ENCODE results near the gene MED27. TPM values are rescaled to one million over a fixed set of nuclear protein-coding genes. Genes with fewer than 3 reads are reported as not detected.

Gene MED27
- total and polyA plus RNA-seq, 2 of the 8 experiments (the other 6 are each of a cell fraction or from before 2014, with no cell fraction given), result 29.9 to 56.5 TPM

DNA sequence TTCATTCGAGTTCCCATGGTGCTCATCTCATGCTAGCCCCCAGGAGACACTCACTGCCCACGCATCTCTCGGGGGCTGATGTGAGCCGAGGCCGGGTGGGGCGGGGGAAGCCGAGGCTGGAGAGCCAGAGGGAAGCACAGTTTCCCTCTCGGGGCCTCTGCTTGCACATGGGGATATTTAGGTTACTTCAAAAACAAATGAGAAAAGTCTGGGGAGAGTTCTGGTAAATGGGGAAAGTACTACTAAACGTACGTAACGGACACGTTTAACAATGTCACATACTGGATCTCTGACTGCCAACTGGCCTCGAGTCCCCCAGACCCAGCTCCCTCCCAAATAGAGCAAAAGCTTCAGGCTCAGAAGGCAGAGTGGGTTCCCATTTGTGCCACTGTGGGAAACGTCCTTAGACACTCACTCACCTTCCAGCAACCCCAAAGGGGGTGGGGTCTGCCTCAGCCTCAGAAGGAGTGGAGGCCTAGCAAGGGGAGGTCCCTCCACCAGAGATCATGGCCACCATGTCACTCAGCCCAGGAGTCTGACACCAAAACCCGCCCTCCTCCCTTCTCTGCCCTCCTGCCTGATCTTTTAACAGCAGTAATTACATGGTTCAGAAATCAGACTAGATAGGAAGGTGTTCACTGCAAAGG is 48.3 kb upstream of the MED27 start (continued):
- TF ChIP-seq, protein P1, sequence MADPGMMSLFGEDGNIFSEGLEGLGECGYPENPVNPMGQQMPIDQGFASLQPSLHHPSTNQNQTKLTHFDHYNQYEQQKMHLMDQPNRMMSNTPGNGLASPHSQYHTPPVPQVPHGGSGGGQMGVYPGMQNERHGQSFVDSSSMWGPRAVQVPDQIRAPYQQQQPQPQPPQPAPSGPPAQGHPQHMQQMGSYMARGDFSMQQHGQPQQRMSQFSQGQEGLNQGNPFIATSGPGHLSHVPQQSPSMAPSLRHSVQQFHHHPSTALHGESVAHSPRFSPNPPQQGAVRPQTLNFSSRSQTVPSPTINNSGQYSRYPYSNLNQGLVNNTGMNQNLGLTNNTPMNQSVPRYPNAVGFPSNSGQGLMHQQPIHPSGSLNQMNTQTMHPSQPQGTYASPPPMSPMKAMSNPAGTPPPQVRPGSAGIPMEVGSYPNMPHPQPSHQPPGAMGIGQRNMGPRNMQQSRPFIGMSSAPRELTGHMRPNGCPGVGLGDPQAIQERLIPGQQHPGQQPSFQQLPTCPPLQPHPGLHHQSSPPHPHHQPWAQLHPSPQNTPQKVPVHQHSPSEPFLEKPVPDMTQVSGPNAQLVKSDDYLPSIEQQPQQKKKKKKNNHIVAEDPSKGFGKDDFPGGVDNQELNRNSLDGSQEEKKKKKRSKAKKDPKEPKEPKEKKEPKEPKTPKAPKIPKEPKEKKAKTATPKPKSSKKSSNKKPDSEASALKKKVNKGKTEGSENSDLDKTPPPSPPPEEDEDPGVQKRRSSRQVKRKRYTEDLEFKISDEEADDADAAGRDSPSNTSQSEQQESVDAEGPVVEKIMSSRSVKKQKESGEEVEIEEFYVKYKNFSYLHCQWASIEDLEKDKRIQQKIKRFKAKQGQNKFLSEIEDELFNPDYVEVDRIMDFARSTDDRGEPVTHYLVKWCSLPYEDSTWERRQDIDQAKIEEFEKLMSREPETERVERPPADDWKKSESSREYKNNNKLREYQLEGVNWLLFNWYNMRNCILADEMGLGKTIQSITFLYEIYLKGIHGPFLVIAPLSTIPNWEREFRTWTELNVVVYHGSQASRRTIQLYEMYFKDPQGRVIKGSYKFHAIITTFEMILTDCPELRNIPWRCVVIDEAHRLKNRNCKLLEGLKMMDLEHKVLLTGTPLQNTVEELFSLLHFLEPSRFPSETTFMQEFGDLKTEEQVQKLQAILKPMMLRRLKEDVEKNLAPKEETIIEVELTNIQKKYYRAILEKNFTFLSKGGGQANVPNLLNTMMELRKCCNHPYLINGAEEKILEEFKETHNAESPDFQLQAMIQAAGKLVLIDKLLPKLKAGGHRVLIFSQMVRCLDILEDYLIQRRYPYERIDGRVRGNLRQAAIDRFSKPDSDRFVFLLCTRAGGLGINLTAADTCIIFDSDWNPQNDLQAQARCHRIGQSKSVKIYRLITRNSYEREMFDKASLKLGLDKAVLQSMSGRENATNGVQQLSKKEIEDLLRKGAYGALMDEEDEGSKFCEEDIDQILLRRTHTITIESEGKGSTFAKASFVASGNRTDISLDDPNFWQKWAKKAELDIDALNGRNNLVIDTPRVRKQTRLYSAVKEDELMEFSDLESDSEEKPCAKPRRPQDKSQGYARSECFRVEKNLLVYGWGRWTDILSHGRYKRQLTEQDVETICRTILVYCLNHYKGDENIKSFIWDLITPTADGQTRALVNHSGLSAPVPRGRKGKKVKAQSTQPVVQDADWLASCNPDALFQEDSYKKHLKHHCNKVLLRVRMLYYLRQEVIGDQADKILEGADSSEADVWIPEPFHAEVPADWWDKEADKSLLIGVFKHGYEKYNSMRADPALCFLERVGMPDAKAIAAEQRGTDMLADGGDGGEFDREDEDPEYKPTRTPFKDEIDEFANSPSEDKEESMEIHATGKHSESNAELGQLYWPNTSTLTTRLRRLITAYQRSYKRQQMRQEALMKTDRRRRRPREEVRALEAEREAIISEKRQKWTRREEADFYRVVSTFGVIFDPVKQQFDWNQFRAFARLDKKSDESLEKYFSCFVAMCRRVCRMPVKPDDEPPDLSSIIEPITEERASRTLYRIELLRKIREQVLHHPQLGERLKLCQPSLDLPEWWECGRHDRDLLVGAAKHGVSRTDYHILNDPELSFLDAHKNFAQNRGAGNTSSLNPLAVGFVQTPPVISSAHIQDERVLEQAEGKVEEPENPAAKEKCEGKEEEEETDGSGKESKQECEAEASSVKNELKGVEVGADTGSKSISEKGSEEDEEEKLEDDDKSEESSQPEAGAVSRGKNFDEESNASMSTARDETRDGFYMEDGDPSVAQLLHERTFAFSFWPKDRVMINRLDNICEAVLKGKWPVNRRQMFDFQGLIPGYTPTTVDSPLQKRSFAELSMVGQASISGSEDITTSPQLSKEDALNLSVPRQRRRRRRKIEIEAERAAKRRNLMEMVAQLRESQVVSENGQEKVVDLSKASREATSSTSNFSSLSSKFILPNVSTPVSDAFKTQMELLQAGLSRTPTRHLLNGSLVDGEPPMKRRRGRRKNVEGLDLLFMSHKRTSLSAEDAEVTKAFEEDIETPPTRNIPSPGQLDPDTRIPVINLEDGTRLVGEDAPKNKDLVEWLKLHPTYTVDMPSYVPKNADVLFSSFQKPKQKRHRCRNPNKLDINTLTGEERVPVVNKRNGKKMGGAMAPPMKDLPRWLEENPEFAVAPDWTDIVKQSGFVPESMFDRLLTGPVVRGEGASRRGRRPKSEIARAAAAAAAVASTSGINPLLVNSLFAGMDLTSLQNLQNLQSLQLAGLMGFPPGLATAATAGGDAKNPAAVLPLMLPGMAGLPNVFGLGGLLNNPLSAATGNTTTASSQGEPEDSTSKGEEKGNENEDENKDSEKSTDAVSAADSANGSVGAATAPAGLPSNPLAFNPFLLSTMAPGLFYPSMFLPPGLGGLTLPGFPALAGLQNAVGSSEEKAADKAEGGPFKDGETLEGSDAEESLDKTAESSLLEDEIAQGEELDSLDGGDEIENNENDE (IDR thresholded peaks at IDR 0.05; ENCODE audit: insufficient replicate concordance, low read length), result no peak
- TF ChIP-seq CREB1 (IDR thresholded peaks at IDR 0.05) (no peak), EGR1 (IDR thresholded peaks at IDR 0.05; ENCODE audit: borderline replicate concordance, low read depth, low read length) (no peak), EP300 (IDR thresholded peaks at IDR 0.05; ENCODE audit: borderline replicate concordance in 1 of 2, low read depth in 2 of 2, low read length in 2 of 2) (no peak), BACH1 (IDR thresholded peaks at IDR 0.05; ENCODE audit: low read length) (no peak), SIN3A (conservative IDR thresholded peaks at IDR 0.05 in 1 of 2, IDR thresholded peaks at IDR 0.05 in 1 of 2; ENCODE audit: low read depth in 1 of 2, low read length in 2 of 2) (no peak), SIRT6 (IDR thresholded peaks at IDR 0.05; ENCODE audit: low read length) (no peak), RAD21 (IDR thresholded peaks at IDR 0.05 in 1 of 2, conservative IDR thresholded peaks at IDR 0.05 in 1 of 2; ENCODE audit: low read depth in 2 of 2, low read length in 2 of 2) (no peak), CTBP2 (IDR thresholded peaks at IDR 0.05; ENCODE audit: borderline replicate concordance, insufficient read depth, insufficient read length, low read length) (no peak)
